ENCODE data around the gene RASGRP2. TPM values are rescaled to one million over a fixed set of nuclear protein-coding genes. Genes with fewer than 3 reads are reported as not detected.

Gene RASGRP2
- total and polyA plus RNA-seq, 2 experiments from 2014 or later = 30.1 to 50.4 TPM

GRCh38 chr11:64716473-64717267 is 27.3 kb downstream of the RASGRP2 start:
- peaks cover 5% of the 10 kb centered on the region; the same call in 1 of the 2 replicates for H4K20me1 ChIP-seq (replicated peaks; ENCODE audit: insufficient read depth)
- DNase-seq (ENCODE audit: low spot score) (no peak), ATAC-seq (peak; percentile 4; the same call in 1 of the 3 replicates)
- peaks cover 53% of the 10 kb centered on the region for H3K27me3 Mint-ChIP-seq (ENCODE audit: insufficient read depth, low read depth, poor library complexity)
- no peaks in the 10 kb centered on the region for H3K9me3 Mint-ChIP-seq
- H3K4me3 ChIP-seq = no peak overlapping the region
- H3K27ac ChIP-seq (ENCODE audit: low read depth) = no peak overlapping the region
- peaks cover 54% of the 10 kb centered on the region for H3K4me1 Mint-ChIP-seq
- H3K36me3 Mint-ChIP-seq (ENCODE audit: low read depth) = no peaks in the 10 kb centered on the region; the same call in 2 of the 3 replicates
- TF ChIP-seq EZH2 (IDR thresholded peaks at IDR 0.05; ENCODE audit: low read depth, unreplicated experiment) = no peak
- TF ChIP-seq ZNF114 (CRISPR knock-in tag; IDR thresholded peaks at IDR 0.05) = no peak
- H3K27me3 ChIP-seq (ENCODE audit: insufficient read depth) = peaks cover 49% of the 10 kb centered on the region
- H2AFZ ChIP-seq = no peak overlapping the region
- H3K4me3 Mint-ChIP-seq = no peak overlapping the region
- no peaks in the 10 kb centered on the region for H3K9me2 ChIP-seq (ENCODE audit: insufficient read depth)
- 0 out of 2 replicates have a peak overlapping the region, but pooled peaks have one; percentile 20 for H3K4me2 ChIP-seq
- peaks cover 9% of the 10 kb centered on the region for H3F3A ChIP-seq (replicated peaks; ENCODE audit: low read depth)
- H3K36me3 ChIP-seq (ENCODE audit: insufficient read depth) = no peaks in the 10 kb centered on the region
- H3K27ac Mint-ChIP-seq = no peak overlapping the region
- H3K4me1 ChIP-seq (ENCODE audit: insufficient read depth) = peaks cover 26% of the 10 kb centered on the region
- no peaks in the 10 kb centered on the region for H3K79me2 ChIP-seq (replicated peaks; ENCODE audit: insufficient read depth)

- ATAC-seq (no peak), DNase-seq (ENCODE audit: low spot score) (no peak)
- peaks cover 31% of the 10 kb centered on the region for H3K4me1 ChIP-seq (ENCODE audit: insufficient read depth)
- no peaks in the 10 kb centered on the region for H3K36me3 ChIP-seq (ENCODE audit: insufficient read depth)
- H3F3A ChIP-seq (replicated peaks; ENCODE audit: low read depth) = peaks cover 10% of the 10 kb centered on the region
- Mint-ChIP-seq H3K27me3 (ENCODE audit: insufficient read depth, low read depth, poor library complexity) (peaks cover 54% of the 10 kb centered on the region), H3K36me3 (ENCODE audit: low read depth) (no peaks in the 10 kb centered on the region; the same call in 2 of the 3 replicates), H3K9me3 (no peaks in the 10 kb centered on the region), H3K27ac (no peak overlapping the region), H3K4me3 (no peak overlapping the region), H3K4me1 (peaks cover 60% of the 10 kb centered on the region)
- H3K27me3 ChIP-seq (ENCODE audit: insufficient read depth) = peaks cover 45% of the 10 kb centered on the region
- H3K27ac ChIP-seq (ENCODE audit: low read depth) = no peak overlapping the region
- no peaks in the 10 kb centered on the region for H3K79me2 ChIP-seq (replicated peaks; ENCODE audit: insufficient read depth)
- no peak overlapping the region for H3K4me3 ChIP-seq
- H3K9me2 ChIP-seq (ENCODE audit: insufficient read depth) = no peaks in the 10 kb centered on the region
- peak overlapping the region; percentile 20; the same call in 1 of the 2 replicates for H3K4me2 ChIP-seq
- TF ChIP-seq JUNB (IDR thresholded peaks at IDR 0.05; ENCODE audit: unreplicated experiment) = no peak
- TF ChIP-seq ZNF331 (CRISPR knock-in tag; IDR thresholded peaks at IDR 0.05; ENCODE audit: low read depth) = no peak
- no peak for TF ChIP-seq EZH2 (IDR thresholded peaks at IDR 0.05; ENCODE audit: low read depth, unreplicated experiment)
- TF ChIP-seq EZH2phosphoT487 (IDR thresholded peaks at IDR 0.05; ENCODE audit: unreplicated experiment) = no peak
- no peak for TF ChIP-seq ETS1 (IDR thresholded peaks at IDR 0.05)
- no peak for TF ChIP-seq NANOG (IDR thresholded peaks at IDR 0.05; ENCODE audit: borderline replicate concordance)
- no peak for TF ChIP-seq CTCF (conservative IDR thresholded peaks at IDR 0.05; ENCODE audit: low read depth in 2 of 2)
- TF ChIP-seq ZNF462 (CRISPR knock-in tag; IDR thresholded peaks at IDR 0.05) = no peak
- TF ChIP-seq ZNF114 (CRISPR knock-in tag; IDR thresholded peaks at IDR 0.05) = no peak
- TF ChIP-seq STAT1 (IDR thresholded peaks at IDR 0.05; ENCODE audit: unreplicated experiment) = no peak
- no peak overlapping the region for H2AFZ ChIP-seq
- peaks cover 5% of the 10 kb centered on the region; the same call in 1 of the 2 replicates for H4K20me1 ChIP-seq (replicated peaks; ENCODE audit: insufficient read depth)
Measured at GRCh38 chr11:64715756-64716472, 28.0 kb downstream of the RASGRP2 start.

Measured in GM23338 (cell line).